Subcutaneous abdominal adipose tissue (tissue), 5 donors: ENCODE measurements around the gene WDR18.

Experiments
- H3K27ac ChIP-seq: one replicate; pipeline ENCODE4 v1.7.0; 2013; ENCODE audit warnings: low read depth, mild to moderate bottlenecking, inconsistent platforms, low read length, moderate library complexity
- H3K27me3 ChIP-seq, 5 donors: one replicate each; pipeline ENCODE4 v1.7.0; 2013; ENCODE audit warnings: low read length in 5 of 5, inconsistent platforms in 1 of 5; ENCODE audit not compliant: control insufficient read depth in 5 of 5, insufficient read depth in 4 of 5
- H3K36me3 ChIP-seq, 5 donors: one replicate each; pipeline ENCODE4 v1.7.0; 2013; ENCODE audit warnings: low read length in 5 of 5; ENCODE audit not compliant: control insufficient read depth in 5 of 5, insufficient read depth in 5 of 5
- H3K4me1 ChIP-seq, 5 donors: one replicate each; pipeline ENCODE4 v1.7.0; 2013; ENCODE audit warnings: low read length in 5 of 5, mild to moderate bottlenecking in 3 of 5, moderate library complexity in 1 of 5; ENCODE audit not compliant: control insufficient read depth in 5 of 5, insufficient read depth in 5 of 5
- H3K4me3 ChIP-seq, 5 donors: one replicate each; pipeline ENCODE4 v1.7.0; 2013; ENCODE audit warnings: low read length in 5 of 5, low read depth in 1 of 5
- H3K9ac ChIP-seq, 5 donors: one replicate each; pipeline ENCODE4 v1.7.0; 2013; ENCODE audit warnings: low read length in 5 of 5, mild to moderate bottlenecking in 4 of 5, moderate library complexity in 3 of 5
- H3K9me3 ChIP-seq, 5 donors: one replicate each; pipeline ENCODE4 v1.7.0; 2013; ENCODE audit warnings: low read length in 5 of 5; ENCODE audit not compliant: control insufficient read depth in 5 of 5
- donor health status: healthy.
- donor health status: healthy.
- donor health status: healthy.
- donor health status: healthy.
- donor health status: healthy.

Gene WDR18

GRCh38 chr19:979318-979741 lies 4.8 kb upstream of the WDR18 start:
- no peaks in the 10 kb centered on the region for H3K36me3 ChIP-seq
- peaks cover 0 to 3% (median 0%) of the 10 kb centered on the region in 5 donors for H3K27me3 ChIP-seq
- H3K4me3 ChIP-seq, result no peak overlapping the region
- no peaks in the 10 kb centered on the region for H3K9me3 ChIP-seq
- no peak overlapping the region for H3K27ac ChIP-seq
- H3K9ac ChIP-seq, result no peak overlapping the region
- H3K4me1 ChIP-seq, result peaks cover 0 to 25% (median 22%) of the 10 kb centered on the region in 5 donors

- H3K36me3 ChIP-seq, result no peaks in the 10 kb centered on the region
- H3K9me3 ChIP-seq, result no peaks in the 10 kb centered on the region
- H3K4me3 ChIP-seq, result no peak overlapping the region
- H3K27ac ChIP-seq, result no peak overlapping the region
- peaks cover 0 to 35% (median 32%) of the 10 kb centered on the region in 5 donors for H3K4me1 ChIP-seq
- peaks cover 0 to 3% (median 0%) of the 10 kb centered on the region in 5 donors for H3K27me3 ChIP-seq
- peak overlapping the region in 2 of 5 donors; percentile 13 to 66 for H3K9ac ChIP-seq
Measured at GRCh38 chr19:980133-980998, 3.8 kb upstream of the WDR18 start.

GRCh38 chr19:982567-983170 lies 1.5 kb upstream of the WDR18 start:
- H3K4me1 ChIP-seq, result peaks cover 0 to 35% (median 33%) of the 10 kb centered on the region in 5 donors
- peaks cover 0 to 3% (median 0%) of the 10 kb centered on the region in 5 donors for H3K27me3 ChIP-seq
- no peak overlapping the region for H3K9ac ChIP-seq
- peak overlapping the region in 4 of 5 donors; percentile 36 to 52 (median 42) for H3K4me3 ChIP-seq
- peaks cover 0 to 20% (median 10%) of the 10 kb centered on the region in 5 donors for H3K36me3 ChIP-seq
- no peak overlapping the region for H3K27ac ChIP-seq
- H3K9me3 ChIP-seq, result no peaks in the 10 kb centered on the region

GRCh38 chr19:986083-986482 lies 1.9 kb downstream of the WDR18 start:
- Histone ChIP-seq H3K27ac (no peak overlapping the region), H3K9me3 (no peaks in the 10 kb centered on the region), H3K36me3 (peaks cover 0 to 49% (median 27%) of the 10 kb centered on the region in 5 donors), H3K4me3 (no peak overlapping the region), H3K9ac (no peak overlapping the region), H3K27me3 (no peaks in the 10 kb centered on the region), H3K4me1 (peaks cover 0 to 41% (median 26%) of the 10 kb centered on the region in 5 donors)

GRCh38 chr19:988081-988480 lies 3.9 kb downstream of the WDR18 start:
- Histone ChIP-seq H3K4me3 (no peak overlapping the region), H3K36me3 (peaks cover 0 to 61% (median 33%) of the 10 kb centered on the region in 5 donors), H3K9me3 (no peaks in the 10 kb centered on the region), H3K4me1 (peaks cover 0 to 47% (median 26%) of the 10 kb centered on the region in 5 donors), H3K9ac (no peak overlapping the region), H3K27ac (no peak overlapping the region), H3K27me3 (no peaks in the 10 kb centered on the region)

- no peak overlapping the region for H3K9ac ChIP-seq
- no peaks in the 10 kb centered on the region for H3K9me3 ChIP-seq
- H3K4me3 ChIP-seq, result no peak overlapping the region
- H3K4me1 ChIP-seq, result peaks cover 0 to 49% (median 27%) of the 10 kb centered on the region in 5 donors
- no peaks in the 10 kb centered on the region for H3K27me3 ChIP-seq
- no peak overlapping the region for H3K27ac ChIP-seq
- peaks cover 0 to 64% (median 36%) of the 10 kb centered on the region in 5 donors for H3K36me3 ChIP-seq
Measured at GRCh38 chr19:988510-988909, 4.4 kb downstream of the WDR18 start.

- Histone ChIP-seq H3K9ac (no peak overlapping the region), H3K9me3 (no peaks in the 10 kb centered on the region), H3K4me1 (peaks cover 0 to 52% (median 23%) of the 10 kb centered on the region in 5 donors), H3K36me3 (peaks cover 0 to 69% (median 42%) of the 10 kb centered on the region in 5 donors), H3K4me3 (no peak overlapping the region), H3K27ac (no peak overlapping the region), H3K27me3 (no peaks in the 10 kb centered on the region)
Measured at GRCh38 chr19:989381-990081, 5.4 kb downstream of the WDR18 start.

GRCh38 chr19:990119-990571 lies 6.0 kb downstream of the WDR18 start:
- no peak overlapping the region for H3K4me3 ChIP-seq
- H3K27ac ChIP-seq, result no peak overlapping the region
- H3K36me3 ChIP-seq, result peaks cover 0 to 69% (median 42%) of the 10 kb centered on the region in 5 donors
- H3K9ac ChIP-seq, result no peak overlapping the region
- H3K4me1 ChIP-seq, result peaks cover 0 to 52% (median 20%) of the 10 kb centered on the region in 5 donors
- no peaks in the 10 kb centered on the region for H3K27me3 ChIP-seq
- no peaks in the 10 kb centered on the region for H3K9me3 ChIP-seq

GRCh38 chr19:990746-991145 lies 6.6 kb downstream of the WDR18 start:
- no peaks in the 10 kb centered on the region for H3K9me3 ChIP-seq
- no peak overlapping the region for H3K4me3 ChIP-seq
- no peak overlapping the region for H3K9ac ChIP-seq
- peaks cover 0 to 68% (median 42%) of the 10 kb centered on the region in 5 donors for H3K36me3 ChIP-seq
- H3K27me3 ChIP-seq, result peaks cover 0 to 4% (median 2%) of the 10 kb centered on the region in 5 donors
- no peak overlapping the region for H3K27ac ChIP-seq
- H3K4me1 ChIP-seq, result peaks cover 0 to 53% (median 25%) of the 10 kb centered on the region in 5 donors
